GM19467 (cell line): ENCODE data around the gene LYSMD1.
A peak's percentile ranks its signal among the peaks of the same experiment; 100 is the strongest.
"Not testable (repeated sequence)": the region's sequence is repeated elsewhere in the genome, so short reads cannot be mapped to it uniquely, and the experiment has no call there.

ENCODE experiments used
- ATAC-seq: cut with Tn5 transposase; IDR thresholded peaks from one replicate; pipeline ENCODE4 v1.9.1; 2021; ENCODE audit warnings: mild to moderate bottlenecking, moderate library complexity; ENCODE audit not compliant: unreplicated experiment

LYSMD1 gene

GRCh38 chr1:151165738-151166504 lies at the start of gene LYSMD1, which contains the start of gene SCNM1:
LYSMD1 (minus strand) TSS chr1:151165902; CDS start chr1:151165258, 644 bp downstream.
SCNM1 (plus strand) TSS chr1:151166144; CDS start chr1:151166153, 9 bp downstream.
- ATAC-seq = peak; percentile 86

GRCh38 chr1:151213560-151213959 lies 47.9 kb upstream of the LYSMD1 start:
- no peak for ATAC-seq

DNA sequence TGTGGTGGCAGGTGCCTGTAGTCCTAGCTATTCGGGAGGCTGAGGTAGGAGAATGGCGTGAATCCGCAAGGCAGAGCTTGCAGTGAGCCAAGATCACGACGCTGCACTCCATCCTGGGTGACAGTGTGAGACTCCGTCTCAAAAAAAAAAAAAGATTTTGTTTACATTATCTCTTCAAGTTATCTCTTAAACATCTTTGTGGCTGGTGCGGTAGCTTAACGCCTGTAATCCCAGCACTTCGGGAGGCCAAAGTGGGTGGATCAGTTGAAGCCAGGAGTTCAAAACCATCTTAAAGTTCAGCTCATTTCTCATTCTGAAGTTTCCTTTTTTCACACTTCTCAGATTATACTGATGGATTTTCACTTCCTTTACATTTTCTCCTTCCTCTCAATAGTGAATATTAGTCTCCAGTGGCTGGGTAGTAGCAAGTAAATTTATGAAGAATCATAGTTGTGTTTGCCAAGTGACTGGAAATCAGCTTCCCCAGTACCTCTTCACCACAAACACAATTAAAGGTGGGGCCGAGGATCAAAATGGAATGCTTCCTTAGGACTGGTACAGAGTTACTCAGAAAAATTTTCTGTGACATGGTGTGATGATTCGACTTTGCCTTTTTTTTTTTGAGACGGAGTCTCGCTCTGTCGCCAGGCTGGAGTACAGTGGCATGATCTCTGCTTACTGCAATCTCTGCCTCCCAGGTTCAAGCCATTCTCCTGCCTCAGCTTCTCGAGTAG lies 46.4 kb upstream of the LYSMD1 start:
- ATAC-seq = no peak

GRCh38 chr1:151210830-151211229 lies 45.1 kb upstream of the LYSMD1 start:
- ATAC-seq = no peak

- ATAC-seq = not testable (repeated sequence)
Measured at GRCh38 chr1:151205381-151205965, 39.8 kb upstream of the LYSMD1 start.

DNA sequence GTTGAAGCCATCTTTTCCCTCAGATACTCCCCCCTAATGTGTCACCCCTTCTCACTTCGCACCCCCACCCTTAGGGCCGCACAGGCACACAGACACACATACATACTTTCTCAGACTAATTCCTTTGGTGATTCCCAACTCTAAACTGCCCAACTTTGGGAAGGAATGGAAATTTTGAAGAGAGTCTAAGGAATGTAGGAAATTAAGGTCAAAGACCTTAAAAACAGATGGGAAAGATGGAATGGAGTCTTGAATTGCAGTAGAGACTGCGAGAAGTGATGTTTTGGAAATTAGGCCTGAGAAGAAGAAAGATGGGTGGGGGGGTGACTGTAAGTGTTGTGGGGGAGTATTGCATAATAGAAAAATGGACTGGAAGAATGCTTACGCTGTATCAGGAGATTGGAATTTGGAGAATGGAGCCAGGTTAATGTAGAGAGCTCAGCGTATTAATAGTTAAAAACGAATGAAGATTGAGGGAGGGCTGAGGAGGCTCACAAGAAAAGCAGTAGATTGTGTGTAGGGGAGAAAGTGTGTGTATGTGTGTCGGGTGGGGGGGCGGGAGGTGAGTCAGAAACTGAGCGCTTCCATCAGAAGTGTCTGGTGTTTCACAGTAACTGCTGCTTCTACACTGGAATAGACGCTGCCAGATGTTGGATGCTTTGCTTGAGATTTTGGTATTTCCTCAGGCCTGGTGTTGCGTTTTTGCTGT lies 34.3 kb upstream of the LYSMD1 start:
- ATAC-seq = no peak

GRCh38 chr1:151198254-151199127 lies 32.8 kb upstream of the LYSMD1 start, which contains the start of gene PIP5K1A:
PIP5K1A (plus strand) TSS chr1:151198552; CDS start chr1:151198997, 445 bp downstream.
- ATAC-seq = peak; percentile 84

DNA sequence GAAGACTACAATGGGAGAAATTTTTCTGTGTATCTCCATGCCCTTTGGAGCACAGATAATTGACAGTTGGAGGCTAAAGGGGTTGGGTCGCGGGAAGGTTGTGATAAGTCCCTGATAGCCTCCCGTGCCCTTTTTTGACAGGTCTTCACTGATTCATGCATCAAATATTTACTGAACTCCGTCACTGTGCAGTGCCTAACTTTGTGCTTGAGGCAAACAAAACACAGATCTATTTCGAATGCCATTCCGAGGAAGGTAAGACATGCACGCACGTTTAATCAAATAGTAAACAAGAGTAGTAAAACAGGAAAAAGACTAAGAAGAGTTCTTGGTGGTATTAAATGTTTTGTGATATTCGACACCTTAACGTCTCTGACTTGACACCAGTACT lies 32.2 kb upstream of the LYSMD1 start:
- ATAC-seq = no peak

GRCh38 chr1:151196292-151196800 lies 30.6 kb upstream of the LYSMD1 start:
- no peak for ATAC-seq

DNA sequence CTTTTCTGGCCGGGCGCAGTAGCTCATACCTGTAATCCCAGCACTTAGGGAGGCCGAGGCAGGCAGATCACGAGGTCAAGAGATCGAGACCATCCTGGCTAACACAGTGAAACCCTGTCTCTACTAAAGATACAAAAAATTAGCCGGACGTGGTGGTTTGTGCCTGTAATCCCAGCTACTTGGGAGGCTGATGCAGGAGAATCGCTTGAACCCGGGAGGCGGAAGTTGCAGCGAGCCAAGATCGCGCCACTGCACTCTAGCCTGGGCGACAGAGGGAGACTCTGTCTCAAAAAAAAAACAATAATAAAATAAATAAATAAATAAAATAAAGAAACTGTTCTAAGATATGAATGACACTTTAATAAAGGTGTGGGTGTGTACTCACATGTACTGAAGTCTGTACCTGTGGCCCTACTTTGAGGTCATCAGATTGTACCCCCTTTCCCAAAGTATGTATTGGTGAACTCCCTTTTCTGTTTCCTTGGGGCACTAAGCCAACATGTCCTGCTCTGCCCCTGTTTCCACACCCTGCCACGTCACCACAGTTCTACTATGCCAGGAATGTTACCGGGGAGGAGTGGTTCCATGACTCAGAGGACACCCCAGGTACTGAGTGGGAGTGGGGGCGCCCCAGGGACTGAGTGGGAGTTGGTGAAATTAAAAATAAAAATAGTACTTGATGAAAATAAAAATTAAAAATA lies 29.3 kb upstream of the LYSMD1 start:
- ATAC-seq = not testable (repeated sequence)

DNA sequence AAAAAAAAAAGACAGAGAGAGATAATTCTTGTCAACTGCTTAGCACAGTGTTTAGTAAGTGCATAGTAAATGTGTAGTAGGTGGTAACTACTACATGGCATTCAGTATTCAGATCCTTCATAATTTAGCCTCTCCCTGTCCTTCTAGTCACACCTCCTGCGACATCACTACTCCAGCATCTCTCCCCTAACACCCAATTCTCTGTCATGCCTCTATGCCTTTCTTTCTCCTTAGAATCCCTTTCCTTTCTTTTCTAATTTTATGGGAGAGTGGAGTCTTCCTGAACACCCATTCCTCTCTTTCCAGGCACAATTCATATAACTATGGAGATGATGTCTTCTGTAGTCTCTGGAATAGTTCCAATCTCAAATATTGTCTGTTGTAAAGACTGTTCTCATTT lies 28.2 kb upstream of the LYSMD1 start:
- no peak for ATAC-seq

DNA sequence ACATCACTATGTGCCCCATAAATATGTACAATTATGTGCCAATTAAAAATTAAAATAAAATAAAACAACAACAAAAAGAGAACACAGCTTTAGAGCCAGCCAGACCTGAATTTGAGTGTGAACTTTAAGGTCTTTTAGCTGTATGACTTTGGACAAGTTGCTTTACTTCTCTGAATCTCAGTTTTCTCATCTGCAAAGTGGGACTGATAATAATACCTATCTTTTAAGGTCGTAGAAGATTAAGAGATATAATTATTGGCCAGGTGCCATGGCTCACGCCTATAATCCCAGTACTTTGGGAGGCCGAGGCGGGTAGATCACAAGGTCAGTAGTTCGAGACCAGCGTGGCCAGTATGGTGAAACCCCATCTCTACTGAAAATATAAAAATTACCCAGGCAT lies 27.6 kb upstream of the LYSMD1 start:
- no peak for ATAC-seq

DNA sequence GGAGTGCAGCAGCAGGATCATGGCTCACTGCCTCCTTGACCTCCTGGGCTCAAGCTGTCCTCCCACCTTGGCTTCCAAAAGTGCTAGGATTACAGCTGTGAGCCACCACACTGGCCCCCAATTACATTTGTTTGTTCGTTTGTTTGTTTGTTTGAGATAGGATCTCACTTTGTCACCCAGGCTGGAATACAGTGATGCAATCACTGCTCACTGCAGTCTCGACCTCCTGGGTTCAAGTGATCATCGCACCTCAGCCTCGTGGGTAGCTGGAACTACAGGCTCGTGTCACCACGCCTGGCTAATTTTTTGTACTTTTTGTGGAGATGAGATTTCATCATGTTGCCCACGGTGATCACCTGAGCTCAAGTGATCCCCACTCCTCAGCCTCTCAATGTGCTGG lies 26.3 kb upstream of the LYSMD1 start:
- no peak for ATAC-seq

DNA sequence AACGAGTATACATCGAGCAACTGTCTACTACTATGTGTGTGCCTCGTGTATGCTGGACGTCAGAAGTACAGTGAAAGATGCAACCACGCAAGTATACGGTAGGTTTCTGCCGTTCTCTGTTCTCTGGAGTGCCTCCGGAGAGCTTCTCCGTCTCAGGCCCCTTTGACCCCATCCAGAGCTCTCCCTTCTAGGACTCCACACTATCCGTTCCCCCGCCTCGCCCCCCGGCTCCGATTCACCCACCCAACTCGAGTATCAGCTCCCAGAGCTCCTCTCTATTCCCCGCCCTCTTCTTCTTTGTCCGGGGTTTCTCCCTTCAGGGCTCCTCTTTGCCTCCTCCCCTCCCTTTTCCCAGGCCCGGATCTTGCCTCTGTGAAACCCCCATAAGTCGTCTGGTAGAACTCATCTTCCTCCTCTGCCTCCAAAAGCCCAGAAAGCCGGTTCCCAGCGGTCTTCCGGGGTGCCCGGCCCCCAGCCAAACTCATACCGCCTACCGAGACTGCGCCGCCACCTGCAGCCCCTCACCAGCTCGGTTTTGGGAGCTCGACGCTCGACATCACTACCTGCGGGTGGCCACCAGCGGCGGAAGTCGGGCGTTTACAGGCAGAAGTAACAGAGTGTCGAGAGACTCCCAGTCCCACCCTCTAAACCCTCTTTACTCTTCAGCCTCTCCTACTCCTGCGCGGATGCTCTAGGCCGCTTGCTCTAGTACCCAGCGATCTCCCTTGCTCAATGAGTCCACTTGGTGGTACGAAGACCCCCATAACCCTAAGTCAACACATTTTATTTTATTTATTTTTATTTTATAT lies 24.1 kb upstream of the LYSMD1 start, which contains the start of gene VPS72:
TSS of gene VPS72 (minus strand) at position 561 of the 809 bp plus-strand sequence. CDS start at position 485, 76 bp downstream.
- ATAC-seq = peak; percentile 78

GRCh38 chr1:151188667-151189066 lies 23.0 kb upstream of the LYSMD1 start:
- ATAC-seq = not testable (repeated sequence)

- no peak for ATAC-seq
Measured at GRCh38 chr1:151187205-151187604, 21.5 kb upstream of the LYSMD1 start.

DNA sequence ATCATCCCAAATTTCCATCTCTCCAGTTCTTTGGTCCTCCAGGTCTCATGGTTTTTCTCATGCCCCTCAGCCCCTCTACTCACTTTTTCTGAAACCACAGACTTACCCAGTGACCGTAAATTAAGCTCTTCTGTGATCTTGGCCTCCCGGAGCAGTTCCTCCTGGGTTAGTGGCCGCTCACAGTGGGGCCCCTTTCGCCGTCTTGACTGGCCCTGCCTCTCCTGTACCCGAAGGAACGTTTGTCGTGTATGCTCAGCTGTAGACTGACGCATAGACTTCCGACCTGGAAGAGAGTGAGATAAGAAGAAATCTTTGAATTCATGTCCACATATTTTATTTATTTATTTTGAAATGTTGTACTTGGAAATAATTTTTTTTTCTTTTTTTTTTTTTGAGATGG lies 18.5 kb upstream of the LYSMD1 start:
- no peak for ATAC-seq

GRCh38 chr1:151176514-151177045 lies 10.9 kb upstream of the LYSMD1 start:
- no peak for ATAC-seq
